GM12875 (cell line): Measurements from ENCODE around the gene PDE2A.

ENCODE experiments used
- H3K4me3 ChIP-seq: one replicate; pipeline ENCODE4 v1.5.1; 2011; ENCODE audit warnings: low read depth, low read length, control low read depth
- CTCF ChIP-seq: IDR thresholded peaks from 2 replicates; pipeline ENCODE4 v1.5.1; 2011; ENCODE audit warnings: low read depth, mild to moderate bottlenecking, control low read depth, inconsistent platforms, low read length, moderate library complexity, borderline replicate concordance; ENCODE audit not compliant: insufficient read depth

The PDE2A gene

DNA sequence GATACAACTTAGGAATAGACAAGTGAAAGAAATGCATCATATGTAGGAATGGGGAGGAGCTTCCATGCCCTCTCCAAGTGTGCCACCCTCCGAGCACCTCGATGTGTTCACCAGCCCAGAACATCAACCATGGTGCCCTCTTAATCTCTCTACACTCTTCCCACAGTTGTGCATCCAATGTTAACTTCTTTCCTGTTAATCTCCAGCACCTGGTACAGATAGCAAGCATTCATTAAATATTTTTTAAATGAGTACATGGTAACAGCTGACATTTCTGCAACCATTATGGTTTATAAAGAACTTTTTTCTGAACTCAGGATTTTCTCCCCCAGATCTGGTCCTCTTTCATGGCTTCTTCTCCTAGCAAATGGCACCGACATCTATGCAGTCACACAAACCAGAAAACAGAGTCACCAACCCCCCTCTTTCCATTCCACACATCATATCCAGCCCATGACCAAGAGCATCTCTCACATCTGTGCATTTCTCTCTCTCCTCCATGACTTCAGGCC lies 121.8 kb downstream of the PDE2A start:
- no peak overlapping the region for H3K4me3 ChIP-seq
- no peak for TF ChIP-seq CTCF

- TF ChIP-seq CTCF = no peak
- H3K4me3 ChIP-seq = no peak overlapping the region
Measured at GRCh38 chr11:72551571-72551970, 122.7 kb downstream of the PDE2A start.

GRCh38 chr11:72548463-72548862 lies 125.8 kb downstream of the PDE2A start:
- TF ChIP-seq CTCF = no peak
- no peak overlapping the region for H3K4me3 ChIP-seq

DNA sequence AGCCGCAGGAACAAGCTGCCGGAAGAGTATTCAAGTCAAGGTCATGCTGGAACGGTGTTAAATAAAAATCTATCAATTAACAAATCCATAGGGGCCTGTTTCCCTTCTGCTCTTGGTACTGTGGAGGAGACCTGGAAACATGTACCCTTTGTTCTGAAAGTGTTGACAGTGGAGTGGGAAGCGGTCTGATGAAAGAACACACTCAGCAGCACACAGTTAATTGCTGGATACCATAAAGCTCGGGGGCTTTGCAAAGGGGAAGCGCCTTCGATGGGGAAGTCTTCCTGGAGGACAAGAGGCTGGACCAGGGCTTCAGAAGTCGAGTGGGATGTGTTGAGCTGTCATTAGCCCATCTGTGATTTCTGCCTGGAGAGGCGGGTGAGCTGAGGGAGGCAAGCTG lies 127.4 kb downstream of the PDE2A start:
- TF ChIP-seq CTCF = no peak
- no peak overlapping the region for H3K4me3 ChIP-seq

DNA sequence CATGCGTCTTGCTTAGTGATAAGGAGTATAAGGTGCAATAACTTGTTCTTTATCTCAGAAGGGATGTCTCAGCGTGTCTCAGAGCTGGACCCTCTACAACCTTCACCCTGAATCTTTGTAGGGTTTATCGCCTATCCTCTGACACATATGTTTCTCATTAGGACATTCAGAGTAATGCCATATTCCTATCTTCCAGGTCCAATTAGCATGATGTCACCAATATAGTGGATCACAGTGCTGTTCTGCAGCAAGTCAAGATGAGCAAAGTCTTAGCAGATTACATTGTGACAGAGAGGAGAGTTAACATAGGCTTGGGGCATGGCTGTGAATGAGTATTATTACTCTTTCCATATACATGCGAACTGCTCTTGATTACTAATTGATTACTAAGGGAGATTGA lies 129.6 kb downstream of the PDE2A start:
- no peak overlapping the region for H3K4me3 ChIP-seq

DNA sequence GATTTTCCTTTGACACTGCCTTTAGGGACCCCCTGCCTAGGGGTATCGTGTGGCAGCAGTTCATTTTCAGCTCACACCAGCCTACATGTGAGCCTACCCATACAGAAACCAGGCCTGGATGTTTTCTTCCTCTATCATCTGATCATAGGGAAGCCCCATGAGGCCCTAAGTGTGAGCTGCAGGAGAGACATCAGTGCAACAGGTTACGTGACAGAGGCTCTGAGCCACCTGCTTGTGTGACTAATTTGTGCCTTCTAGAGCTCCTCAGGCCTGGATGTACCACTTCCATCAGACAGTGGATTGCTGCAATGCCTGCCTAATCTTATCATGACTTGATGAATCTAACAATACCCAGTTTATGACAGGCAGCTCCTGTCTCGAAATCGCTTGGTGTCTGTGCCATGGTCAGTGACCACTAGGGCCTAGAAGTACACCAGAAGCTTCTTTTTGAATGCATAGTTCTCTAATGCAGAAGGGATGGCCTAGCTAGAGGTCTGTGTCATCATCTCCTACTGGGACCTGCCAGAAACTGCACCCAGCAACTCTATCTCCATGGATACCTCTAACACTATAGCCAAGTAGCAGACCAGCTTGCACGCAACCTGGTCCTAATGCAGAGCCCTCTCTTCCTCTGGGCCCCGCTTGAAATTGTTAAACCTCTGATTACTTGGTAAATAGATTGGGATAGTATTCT lies 130.2 kb downstream of the PDE2A start:
- no peak for TF ChIP-seq CTCF

More for the DNA sequence above, 129.6 kb downstream of the PDE2A start:
- TF ChIP-seq CTCF = no peak

DNA sequence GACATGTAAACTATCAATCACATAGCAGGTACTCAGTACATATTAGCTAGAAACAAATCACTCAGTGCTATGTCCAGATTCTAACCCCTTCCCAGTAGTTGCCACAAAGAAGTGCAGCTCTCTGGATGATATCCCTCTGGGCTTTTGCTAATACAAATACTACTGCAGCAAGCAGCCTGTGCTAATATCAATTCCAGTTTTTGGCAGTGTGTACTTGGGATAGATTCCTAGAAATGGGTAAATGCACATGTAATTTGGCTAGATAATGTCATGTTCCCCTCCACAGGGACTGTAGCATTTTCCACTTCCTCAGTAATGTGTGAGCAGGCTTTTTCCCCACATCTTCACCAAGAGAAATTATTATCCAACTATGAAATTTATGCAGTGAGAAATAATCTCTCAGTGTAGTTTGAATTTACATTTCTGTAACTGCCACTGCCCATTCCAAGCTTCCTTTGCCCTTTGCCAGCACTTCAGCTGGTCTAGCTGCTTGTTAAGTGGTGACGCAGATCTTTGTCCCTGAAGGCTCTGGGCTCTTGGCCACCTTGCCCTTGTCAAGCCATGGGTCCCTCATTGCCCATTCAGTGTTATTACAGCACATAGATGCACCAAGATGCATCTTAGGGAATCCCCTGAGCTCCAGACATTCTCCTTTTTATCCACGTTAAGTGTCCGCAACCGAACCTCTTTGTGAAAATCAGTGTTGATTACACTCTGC lies 132.8 kb downstream of the PDE2A start:
- TF ChIP-seq CTCF = no peak
- no peak overlapping the region for H3K4me3 ChIP-seq

More for the DNA sequence above, 130.2 kb downstream of the PDE2A start:
- H3K4me3 ChIP-seq = no peak overlapping the region
